Measurements from ENCODE around the gene CFAP73.

Gene CFAP73

DNA sequence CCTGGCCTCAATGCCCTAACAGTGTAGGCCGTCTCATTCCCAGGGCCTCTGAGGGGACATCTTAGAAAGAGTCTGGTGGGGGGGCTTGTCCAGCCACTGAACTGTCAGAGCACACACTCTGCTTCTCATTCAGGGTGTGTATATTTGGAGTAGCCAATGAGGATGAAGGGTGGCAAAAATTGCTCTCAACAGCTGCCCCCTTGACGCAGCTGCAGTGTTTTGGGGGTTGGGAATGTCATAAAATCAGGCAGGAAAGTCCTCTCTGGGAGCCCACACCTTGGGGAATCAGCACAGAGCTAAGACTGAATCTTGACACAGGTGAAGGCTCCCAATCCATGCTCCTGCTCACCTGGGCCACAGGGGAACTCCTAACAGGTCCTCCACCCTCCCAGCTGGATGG is 15.5 kb upstream of the CFAP73 start:
- H3K4me2 ChIP-seq (ENCODE audit: low read depth, low read length, poor library complexity, severe bottlenecking) = peak overlapping the region; percentile 81

GRCh38 chr12:113134521-113134951 is 15.0 kb upstream of the CFAP73 start:
- peaks cover 30% of the 10 kb centered on the region for H3F3A ChIP-seq (ENCODE audit: insufficient read depth)
- H3K27me3 ChIP-seq (ENCODE audit: low read length) = no peaks in the 10 kb centered on the region
- H3K79me2 ChIP-seq (ENCODE audit: insufficient read depth, low read length) = peaks cover 44% of the 10 kb centered on the region
- peak overlapping the region; percentile 98 for H3K4me3 ChIP-seq (ENCODE audit: insufficient read depth, low read length, poor library complexity, severe bottlenecking)
- no peak overlapping the region for H2AFZ ChIP-seq (ENCODE audit: low read depth, low read length, severe bottlenecking)
- no peaks in the 10 kb centered on the region for H3K9me2 ChIP-seq (replicated peaks; ENCODE audit: insufficient read depth, low read length)
- H3K27ac ChIP-seq (ENCODE audit: low read depth, low read length) = peak overlapping the region; percentile 68
- no peaks in the 10 kb centered on the region for H3K36me3 ChIP-seq (ENCODE audit: low read length)
- TF ChIP-seq EZH2phosphoT487 (conservative IDR thresholded peaks at IDR 0.05; ENCODE audit: low read length) = no peak
- TF ChIP-seq, protein P1, sequence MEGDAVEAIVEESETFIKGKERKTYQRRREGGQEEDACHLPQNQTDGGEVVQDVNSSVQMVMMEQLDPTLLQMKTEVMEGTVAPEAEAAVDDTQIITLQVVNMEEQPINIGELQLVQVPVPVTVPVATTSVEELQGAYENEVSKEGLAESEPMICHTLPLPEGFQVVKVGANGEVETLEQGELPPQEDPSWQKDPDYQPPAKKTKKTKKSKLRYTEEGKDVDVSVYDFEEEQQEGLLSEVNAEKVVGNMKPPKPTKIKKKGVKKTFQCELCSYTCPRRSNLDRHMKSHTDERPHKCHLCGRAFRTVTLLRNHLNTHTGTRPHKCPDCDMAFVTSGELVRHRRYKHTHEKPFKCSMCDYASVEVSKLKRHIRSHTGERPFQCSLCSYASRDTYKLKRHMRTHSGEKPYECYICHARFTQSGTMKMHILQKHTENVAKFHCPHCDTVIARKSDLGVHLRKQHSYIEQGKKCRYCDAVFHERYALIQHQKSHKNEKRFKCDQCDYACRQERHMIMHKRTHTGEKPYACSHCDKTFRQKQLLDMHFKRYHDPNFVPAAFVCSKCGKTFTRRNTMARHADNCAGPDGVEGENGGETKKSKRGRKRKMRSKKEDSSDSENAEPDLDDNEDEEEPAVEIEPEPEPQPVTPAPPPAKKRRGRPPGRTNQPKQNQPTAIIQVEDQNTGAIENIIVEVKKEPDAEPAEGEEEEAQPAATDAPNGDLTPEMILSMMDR (IDR thresholded peaks at IDR 0.05; ENCODE audit: insufficient read depth, low read length, poor library complexity, severe bottlenecking) = no peak
- H3K9me3 ChIP-seq (ENCODE audit: insufficient read depth, low read length) = no peaks in the 10 kb centered on the region
- H3K9ac ChIP-seq (ENCODE audit: low read length) = peak overlapping the region; percentile 96
- H4K20me1 ChIP-seq (ENCODE audit: low read depth, low read length) = no peaks in the 10 kb centered on the region
- peak overlapping the region; percentile 81 for H3K4me2 ChIP-seq (ENCODE audit: low read depth, low read length, poor library complexity, severe bottlenecking)

More for the DNA sequence above, 15.5 kb upstream of the CFAP73 start:
- Histone ChIP-seq H3K27ac (ENCODE audit: low read depth, low read length) (peak overlapping the region; percentile 68), H3K9ac (ENCODE audit: low read length) (peak overlapping the region; percentile 96), H3K4me3 (ENCODE audit: insufficient read depth, low read length, poor library complexity, severe bottlenecking) (peak overlapping the region; percentile 98), H2AFZ (ENCODE audit: low read depth, low read length, severe bottlenecking) (no peak overlapping the region), H3K27me3 (ENCODE audit: low read length) (no peaks in the 10 kb centered on the region), H3K36me3 (ENCODE audit: low read length) (0 out of 2 replicates have a peak, but pooled peaks cover under 1% of the 10 kb centered on the region), H3K9me2 (replicated peaks; ENCODE audit: insufficient read depth, low read length) (no peaks in the 10 kb centered on the region), H3K79me2 (ENCODE audit: insufficient read depth, low read length) (peaks cover 47% of the 10 kb centered on the region), H3F3A (ENCODE audit: insufficient read depth) (peaks cover 34% of the 10 kb centered on the region), H4K20me1 (ENCODE audit: low read depth, low read length) (peaks cover 1% of the 10 kb centered on the region; the same call in 1 of the 2 replicates), H3K9me3 (ENCODE audit: insufficient read depth, low read length) (no peaks in the 10 kb centered on the region)
- TF ChIP-seq, protein P1 (IDR thresholded peaks at IDR 0.05; ENCODE audit: insufficient read depth, low read length, poor library complexity, severe bottlenecking) = no peak
- no peak for TF ChIP-seq EZH2phosphoT487 (conservative IDR thresholded peaks at IDR 0.05; ENCODE audit: low read length)

DNA sequence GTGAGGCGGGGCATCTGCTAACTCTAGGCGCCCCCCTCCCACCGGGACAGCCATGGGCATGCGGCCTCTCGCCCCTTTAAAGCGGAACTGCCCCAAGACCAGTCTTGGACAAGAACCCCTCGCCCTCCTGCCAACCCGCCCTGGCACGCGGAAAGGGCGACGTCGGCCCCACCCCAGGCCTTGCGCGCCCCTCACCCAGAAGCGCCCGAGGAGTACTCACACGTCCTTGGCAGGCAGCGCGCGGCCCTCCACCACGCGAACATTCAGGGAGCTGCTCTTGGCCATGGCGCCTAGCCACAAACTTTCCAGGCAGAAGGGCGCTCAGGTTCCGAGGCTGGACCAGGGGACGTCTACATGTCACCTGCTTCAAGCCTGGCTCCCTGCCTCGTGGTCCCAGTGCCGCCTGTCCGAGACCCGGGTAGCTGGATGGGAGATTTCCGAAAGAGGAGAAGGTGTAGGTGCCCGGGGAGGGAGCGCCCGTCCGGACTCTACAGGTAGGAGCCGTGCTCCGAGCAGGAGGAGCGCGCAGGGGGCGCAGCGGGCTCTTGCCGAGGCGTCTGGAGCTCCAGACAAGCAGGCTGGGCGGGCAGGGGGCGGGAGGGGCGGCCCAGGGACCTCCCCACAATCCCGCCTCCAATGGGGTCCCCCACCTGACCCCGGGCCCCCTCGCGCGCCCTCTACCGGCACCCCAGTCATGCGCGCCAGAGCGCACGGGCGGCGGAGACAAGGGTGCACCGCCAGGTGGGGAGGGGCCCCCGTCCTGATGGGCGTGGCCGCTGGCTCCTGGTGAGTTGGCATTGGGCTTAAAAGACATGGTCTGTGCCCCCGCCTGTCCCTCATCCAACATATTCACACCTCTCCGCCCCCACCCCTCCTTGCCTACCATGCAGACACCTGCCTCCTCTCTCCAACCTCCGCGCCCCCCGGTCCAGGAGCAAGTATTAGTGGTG is 14.1 kb upstream of the CFAP73 start, which contains the start of gene RASAL1:
Gene RASAL1, minus strand, starts transcription at position 584 of the 950 bp plus-strand sequence. Its CDS starts 299 bp downstream, at position 285.
- Histone ChIP-seq H3K27me3 (ENCODE audit: low read length) (no peaks in the 10 kb centered on the region), H3K9me2 (replicated peaks; ENCODE audit: insufficient read depth, low read length) (no peaks in the 10 kb centered on the region), H3K79me2 (ENCODE audit: insufficient read depth, low read length) (peaks cover 44% of the 10 kb centered on the region), H3K4me3 (ENCODE audit: insufficient read depth, low read length, poor library complexity, severe bottlenecking) (peak within 1 kb of the TSS; percentile 98), H3K9ac (ENCODE audit: low read length) (peak within 1 kb of the TSS; percentile 96), H3K36me3 (ENCODE audit: low read length) (no peaks in the 10 kb centered on the region), H2AFZ (ENCODE audit: low read depth, low read length, severe bottlenecking) (no peak within 1 kb of the TSS), H3K27ac (ENCODE audit: low read depth, low read length) (peak within 1 kb of the TSS; percentile 68), H3F3A (ENCODE audit: insufficient read depth) (peaks cover 25% of the 10 kb centered on the region), H3K9me3 (ENCODE audit: insufficient read depth, low read length) (no peaks in the 10 kb centered on the region), H3K4me2 (ENCODE audit: low read depth, low read length, poor library complexity, severe bottlenecking) (peak within 1 kb of the TSS; percentile 81), H4K20me1 (ENCODE audit: low read depth, low read length) (no peaks in the 10 kb centered on the region)
- TF ChIP-seq, protein P1 (IDR thresholded peaks at IDR 0.05; ENCODE audit: insufficient read depth, low read length, poor library complexity, severe bottlenecking) = peak; percentile 74
- TF ChIP-seq EZH2phosphoT487 (conservative IDR thresholded peaks at IDR 0.05; ENCODE audit: low read length) = no peak

Measured in SU-DHL-6 (cell line).